ENCODE results near the gene RAI2.

DNA sequence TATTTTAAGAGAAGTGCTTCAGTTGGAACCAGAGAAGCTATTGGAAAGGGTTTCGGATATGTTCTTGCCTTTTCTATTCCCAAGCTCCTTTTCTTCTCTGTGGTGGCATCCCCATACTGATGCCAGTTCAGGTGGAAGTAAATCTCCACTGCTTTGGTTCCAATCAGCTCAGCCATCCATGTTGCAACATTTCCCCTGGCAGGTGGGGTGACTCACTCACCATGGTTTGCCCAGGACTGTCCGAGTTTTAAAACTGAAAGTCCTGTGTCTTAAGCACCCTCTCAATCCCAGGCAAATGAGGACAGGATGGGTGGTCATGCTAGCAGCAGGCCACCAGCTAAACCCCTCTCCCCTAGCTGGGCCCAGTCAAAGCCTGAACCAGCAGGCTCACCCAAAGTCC lies 15.1 kb downstream of the RAI2 start:
- TF ChIP-seq, protein P1, sequence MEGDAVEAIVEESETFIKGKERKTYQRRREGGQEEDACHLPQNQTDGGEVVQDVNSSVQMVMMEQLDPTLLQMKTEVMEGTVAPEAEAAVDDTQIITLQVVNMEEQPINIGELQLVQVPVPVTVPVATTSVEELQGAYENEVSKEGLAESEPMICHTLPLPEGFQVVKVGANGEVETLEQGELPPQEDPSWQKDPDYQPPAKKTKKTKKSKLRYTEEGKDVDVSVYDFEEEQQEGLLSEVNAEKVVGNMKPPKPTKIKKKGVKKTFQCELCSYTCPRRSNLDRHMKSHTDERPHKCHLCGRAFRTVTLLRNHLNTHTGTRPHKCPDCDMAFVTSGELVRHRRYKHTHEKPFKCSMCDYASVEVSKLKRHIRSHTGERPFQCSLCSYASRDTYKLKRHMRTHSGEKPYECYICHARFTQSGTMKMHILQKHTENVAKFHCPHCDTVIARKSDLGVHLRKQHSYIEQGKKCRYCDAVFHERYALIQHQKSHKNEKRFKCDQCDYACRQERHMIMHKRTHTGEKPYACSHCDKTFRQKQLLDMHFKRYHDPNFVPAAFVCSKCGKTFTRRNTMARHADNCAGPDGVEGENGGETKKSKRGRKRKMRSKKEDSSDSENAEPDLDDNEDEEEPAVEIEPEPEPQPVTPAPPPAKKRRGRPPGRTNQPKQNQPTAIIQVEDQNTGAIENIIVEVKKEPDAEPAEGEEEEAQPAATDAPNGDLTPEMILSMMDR (IDR thresholded peaks at IDR 0.05), result no peak
- TF ChIP-seq POLR2AphosphoS5 (IDR thresholded peaks at IDR 0.05), result no peak
